Measurements from ENCODE around the gene DYNC2H1.

The DYNC2H1 gene

GRCh38 chr11:103499710-103500340, 390.6 kb downstream of the DYNC2H1 start:
- Histone ChIP-seq H3K4me1 (ENCODE audit: insufficient read depth, low read length) (peaks cover 3% of the 10 kb centered on the region; the same call in 1 of the 2 replicates), H3K9ac (ENCODE audit: low read depth, low read length) (no peak overlapping the region), H3K9me3 (ENCODE audit: insufficient read depth, low read depth, low read length) (no peaks in the 10 kb centered on the region), H3K27ac (ENCODE audit: low read length) (no peak overlapping the region), H3K4me3 (ENCODE audit: low read length) (no peak overlapping the region), H3K36me3 (ENCODE audit: insufficient read depth, low read depth, low read length) (no peaks in the 10 kb centered on the region), H3K27me3 (ENCODE audit: insufficient read depth, low read length) (no peaks in the 10 kb centered on the region)

DNA sequence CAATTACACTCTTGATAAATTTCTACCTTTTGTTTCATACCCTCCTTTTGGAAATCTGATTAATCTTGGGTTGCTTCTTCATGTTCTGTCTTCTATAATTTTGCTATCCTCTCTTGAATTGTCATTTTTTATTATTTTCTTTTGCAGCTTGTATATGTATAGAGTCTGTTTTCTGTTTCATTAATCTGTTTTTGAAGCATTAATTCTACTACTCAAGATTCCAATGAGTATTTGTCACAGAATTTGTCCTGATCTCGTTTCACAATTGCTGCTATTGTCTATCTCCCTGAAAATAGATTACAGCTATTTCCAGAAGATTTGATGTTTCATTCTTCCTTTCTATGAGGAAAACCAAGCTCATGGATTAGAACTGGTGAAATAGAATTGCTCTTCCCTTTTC, 406.1 kb downstream of the DYNC2H1 start:
- H3K9ac ChIP-seq (ENCODE audit: low read depth, low read length), result no peak overlapping the region
- H3K4me3 ChIP-seq (ENCODE audit: low read length), result no peak overlapping the region
- no peaks in the 10 kb centered on the region for H3K36me3 ChIP-seq (ENCODE audit: insufficient read depth, low read depth, low read length)
- no peaks in the 10 kb centered on the region for H3K27me3 ChIP-seq (ENCODE audit: insufficient read depth, low read length)
- no peaks in the 10 kb centered on the region for H3K9me3 ChIP-seq (ENCODE audit: insufficient read depth, low read depth, low read length)
- H3K4me1 ChIP-seq (ENCODE audit: insufficient read depth, low read length), result no peaks in the 10 kb centered on the region
- H3K27ac ChIP-seq (ENCODE audit: low read length), result no peak overlapping the region

- H3K9ac ChIP-seq (ENCODE audit: low read depth, low read length), result no peak overlapping the region
- no peak overlapping the region for H3K27ac ChIP-seq (ENCODE audit: low read length)
- no peaks in the 10 kb centered on the region for H3K36me3 ChIP-seq (ENCODE audit: insufficient read depth, low read depth, low read length)
- no peak overlapping the region for H3K4me3 ChIP-seq (ENCODE audit: low read length)
- 0 out of 2 replicates have a peak, but pooled peaks cover 6% of the 10 kb centered on the region for H3K4me1 ChIP-seq (ENCODE audit: insufficient read depth, low read length)
- no peaks in the 10 kb centered on the region for H3K27me3 ChIP-seq (ENCODE audit: insufficient read depth, low read length)
- H3K9me3 ChIP-seq (ENCODE audit: insufficient read depth, low read depth, low read length), result no peaks in the 10 kb centered on the region
Measured at GRCh38 chr11:103520792-103521191, 411.6 kb downstream of the DYNC2H1 start.

DNA sequence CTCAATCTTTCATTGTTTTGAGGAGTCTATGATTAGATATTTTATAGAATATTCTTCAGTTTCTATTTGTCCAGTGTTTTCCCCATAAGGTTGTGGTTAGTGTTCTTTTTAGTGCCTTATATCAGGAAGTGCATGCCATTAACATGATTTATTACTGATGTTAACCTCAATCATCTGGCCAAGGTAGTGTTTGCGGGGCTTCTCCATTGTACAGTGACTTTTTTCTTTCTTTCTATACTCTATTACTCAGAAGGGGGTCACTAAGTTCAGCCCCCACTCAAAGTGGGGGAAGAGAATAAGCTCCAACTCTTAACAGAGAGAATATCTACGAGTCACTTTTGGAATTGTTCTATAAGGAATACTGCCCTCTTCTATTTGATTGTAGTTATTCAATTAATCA, 415.8 kb downstream of the DYNC2H1 start:
- H3K9me3 ChIP-seq (ENCODE audit: insufficient read depth, low read depth, low read length), result no peaks in the 10 kb centered on the region
- H3K9ac ChIP-seq (ENCODE audit: low read depth, low read length), result no peak overlapping the region
- H3K27ac ChIP-seq (ENCODE audit: low read length), result no peak overlapping the region
- H3K4me3 ChIP-seq (ENCODE audit: low read length), result no peak overlapping the region
- no peaks in the 10 kb centered on the region for H3K27me3 ChIP-seq (ENCODE audit: insufficient read depth, low read length)
- peaks cover 17% of the 10 kb centered on the region for H3K4me1 ChIP-seq (ENCODE audit: insufficient read depth, low read length)
- no peaks in the 10 kb centered on the region for H3K36me3 ChIP-seq (ENCODE audit: insufficient read depth, low read depth, low read length)

- Histone ChIP-seq H3K9ac (ENCODE audit: low read depth, low read length) (no peak overlapping the region), H3K27ac (ENCODE audit: low read length) (no peak overlapping the region), H3K4me1 (ENCODE audit: insufficient read depth, low read length) (peaks cover 13% of the 10 kb centered on the region), H3K9me3 (ENCODE audit: insufficient read depth, low read depth, low read length) (no peaks in the 10 kb centered on the region), H3K27me3 (ENCODE audit: insufficient read depth, low read length) (no peaks in the 10 kb centered on the region), H3K36me3 (ENCODE audit: insufficient read depth, low read depth, low read length) (no peaks in the 10 kb centered on the region), H3K4me3 (ENCODE audit: low read length) (no peak overlapping the region)
Measured at GRCh38 chr11:103528046-103528445, 418.8 kb downstream of the DYNC2H1 start.

DNA sequence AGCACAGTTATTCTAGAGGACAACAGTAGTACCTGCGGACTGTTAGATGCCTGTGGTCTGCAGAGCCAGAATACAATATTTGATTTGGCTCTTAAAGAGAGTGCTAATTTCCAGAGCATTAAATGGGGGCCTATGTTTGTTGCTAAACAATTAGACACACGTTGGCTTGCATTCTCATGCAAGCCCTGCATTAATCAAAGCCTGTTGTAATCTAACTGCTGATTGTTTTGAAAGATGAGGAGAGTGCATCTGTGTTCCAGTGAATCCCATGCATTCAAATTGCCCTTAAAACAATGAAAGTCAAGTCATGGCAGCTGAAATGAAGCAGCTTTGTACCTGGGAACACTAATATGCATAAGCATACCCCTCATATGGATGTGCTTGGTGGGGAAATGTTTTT, 419.4 kb downstream of the DYNC2H1 start:
- H3K4me1 ChIP-seq (ENCODE audit: insufficient read depth, low read length), result peaks cover 13% of the 10 kb centered on the region
- no peaks in the 10 kb centered on the region for H3K9me3 ChIP-seq (ENCODE audit: insufficient read depth, low read depth, low read length)
- H3K4me3 ChIP-seq (ENCODE audit: low read length), result no peak overlapping the region
- H3K27me3 ChIP-seq (ENCODE audit: insufficient read depth, low read length), result no peaks in the 10 kb centered on the region
- no peak overlapping the region for H3K9ac ChIP-seq (ENCODE audit: low read depth, low read length)
- H3K36me3 ChIP-seq (ENCODE audit: insufficient read depth, low read depth, low read length), result no peaks in the 10 kb centered on the region
- H3K27ac ChIP-seq (ENCODE audit: low read length), result no peak overlapping the region

DNA sequence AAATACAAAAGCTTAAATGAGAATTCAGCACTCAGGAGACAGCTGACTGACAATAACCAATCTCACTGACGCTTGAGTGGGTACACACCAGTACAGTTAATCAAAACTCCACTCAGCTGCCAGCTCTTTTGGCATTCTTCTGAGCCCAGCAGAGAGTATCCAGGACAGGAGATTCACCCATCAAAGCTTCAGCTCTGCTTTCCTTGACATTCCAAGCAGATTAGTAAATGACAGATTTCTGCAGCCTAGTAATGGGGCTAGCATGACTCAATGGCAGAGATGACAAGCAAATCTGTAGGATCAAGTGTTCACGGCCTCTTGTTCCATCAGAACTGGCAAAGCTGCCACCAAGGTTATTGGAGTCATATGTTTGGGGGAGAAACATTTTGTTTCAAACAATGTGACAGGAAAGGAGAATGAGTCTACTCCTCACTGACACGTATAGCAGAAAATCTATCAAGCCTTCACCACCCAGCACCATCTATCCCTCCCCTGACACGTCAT, 420.0 kb downstream of the DYNC2H1 start:
- Histone ChIP-seq H3K4me3 (ENCODE audit: low read length) (no peak overlapping the region), H3K27ac (ENCODE audit: low read length) (no peak overlapping the region), H3K9ac (ENCODE audit: low read depth, low read length) (no peak overlapping the region), H3K36me3 (ENCODE audit: insufficient read depth, low read depth, low read length) (no peaks in the 10 kb centered on the region), H3K9me3 (ENCODE audit: insufficient read depth, low read depth, low read length) (no peaks in the 10 kb centered on the region), H3K27me3 (ENCODE audit: insufficient read depth, low read length) (no peaks in the 10 kb centered on the region), H3K4me1 (ENCODE audit: insufficient read depth, low read length) (peaks cover 13% of the 10 kb centered on the region)
